ENCODE data around the gene TENM4.

The TENM4 gene

GRCh38 chr11:79362821-79363220 is 78.0 kb downstream of the TENM4 start:
- Histone ChIP-seq H2BK5ac (ENCODE audit: low read length) (no peak overlapping the region), H3K79me1 (ENCODE audit: low read depth, low read length) (no peaks in the 10 kb centered on the region), H3K18ac (ENCODE audit: low read length) (no peak overlapping the region), H4K8ac (ENCODE audit: low read depth, low read length) (no peak overlapping the region), H3K9me3 (replicated peaks in 1 of 2; ENCODE audit: control insufficient read depth in 2 of 2, insufficient read depth in 1 of 2, low read depth in 1 of 2, low read length in 2 of 2) (no peaks in the 10 kb centered on the region), H2AFZ (ENCODE audit: low read length) (no peak overlapping the region), H3K27ac (replicated peaks; ENCODE audit: low read length) (no peak overlapping the region), H3K4me2 (ENCODE audit: insufficient read depth, low read length, poor library complexity, severe bottlenecking) (no peak overlapping the region), H2AK5ac (ENCODE audit: low read depth, low read length) (no peak overlapping the region), H3K9ac (ENCODE audit: low read depth, low read length, poor library complexity) (no peak overlapping the region), H3K4ac (ENCODE audit: low read length) (no peak overlapping the region), H3K36me3 (replicated peaks in 1 of 2; ENCODE audit: control insufficient read depth in 2 of 2, insufficient read depth in 2 of 2, low read length in 2 of 2) (no peaks in the 10 kb centered on the region), H3K4me3 (ENCODE audit: low read length in 2 of 2) (no peak overlapping the region), H2BK15ac (ENCODE audit: low read length) (no peak overlapping the region), H4K91ac (ENCODE audit: low read depth, low read length, poor library complexity) (no peak overlapping the region), H3K27me3 (ENCODE audit: control insufficient read depth in 3 of 3, insufficient read depth in 3 of 3, low read depth in 1 of 3, low read length in 3 of 3) (no peaks in the 10 kb centered on the region), H3K4me1 (ENCODE audit: control insufficient read depth in 2 of 2, insufficient read depth in 1 of 2, low read depth in 1 of 2, low read length in 2 of 2) (peaks cover 2 to 3% of the 10 kb centered on the region in 2 donors), H3K14ac (ENCODE audit: low read length) (no peak overlapping the region), H2BK120ac (ENCODE audit: low read depth, low read length) (no peak overlapping the region), H3K23ac (ENCODE audit: low read depth, low read length, poor library complexity) (no peak overlapping the region), H2BK12ac (ENCODE audit: low read length) (no peak overlapping the region)
- DNase-seq (ENCODE audit: low spot score), result no peak
- no CpG with 5 or more reads among the region's 4 CpGs for WGBS, 2 donors (ENCODE audit: extremely low coverage in 2 of 2, insufficient read length in 2 of 2, insufficient replicate concordance in 1 of 2)

- no peaks in the 10 kb centered on the region for H3K36me3 ChIP-seq (replicated peaks in 1 of 2; ENCODE audit: control insufficient read depth in 2 of 2, insufficient read depth in 2 of 2, low read length in 2 of 2)
- no peak overlapping the region for H3K4me3 ChIP-seq (ENCODE audit: low read length in 2 of 2)
- no peak overlapping the region for H4K91ac ChIP-seq (ENCODE audit: low read depth, low read length, poor library complexity)
- no peak overlapping the region for H2BK5ac ChIP-seq (ENCODE audit: low read length)
- H3K14ac ChIP-seq (ENCODE audit: low read length), result no peak overlapping the region
- H3K4ac ChIP-seq (ENCODE audit: low read length), result no peak overlapping the region
- no peak overlapping the region for H3K27ac ChIP-seq (replicated peaks; ENCODE audit: low read length)
- no CpG with 5 or more reads among the region's 4 CpGs for WGBS, 2 donors (ENCODE audit: extremely low coverage in 2 of 2, insufficient read length in 2 of 2, insufficient replicate concordance in 1 of 2)
- no peak overlapping the region for H2AK5ac ChIP-seq (ENCODE audit: low read depth, low read length)
- H3K4me1 ChIP-seq (ENCODE audit: control insufficient read depth in 2 of 2, insufficient read depth in 1 of 2, low read depth in 1 of 2, low read length in 2 of 2), result peaks cover 2 to 3% of the 10 kb centered on the region in 2 donors
- H3K79me1 ChIP-seq (ENCODE audit: low read depth, low read length), result no peaks in the 10 kb centered on the region
- H2BK15ac ChIP-seq (ENCODE audit: low read length), result no peak overlapping the region
- DNase-seq (ENCODE audit: low spot score), result no peak
- H3K4me2 ChIP-seq (ENCODE audit: insufficient read depth, low read length, poor library complexity, severe bottlenecking), result no peak overlapping the region
- no peak overlapping the region for H2BK12ac ChIP-seq (ENCODE audit: low read length)
- H3K23ac ChIP-seq (ENCODE audit: low read depth, low read length, poor library complexity), result no peak overlapping the region
- H4K8ac ChIP-seq (ENCODE audit: low read depth, low read length), result no peak overlapping the region
- H3K9me3 ChIP-seq (replicated peaks in 1 of 2; ENCODE audit: control insufficient read depth in 2 of 2, insufficient read depth in 1 of 2, low read depth in 1 of 2, low read length in 2 of 2), result no peaks in the 10 kb centered on the region
- H3K9ac ChIP-seq (ENCODE audit: low read depth, low read length, poor library complexity), result no peak overlapping the region
- no peak overlapping the region for H3K18ac ChIP-seq (ENCODE audit: low read length)
- no peaks in the 10 kb centered on the region for H3K27me3 ChIP-seq (ENCODE audit: control insufficient read depth in 3 of 3, insufficient read depth in 3 of 3, low read depth in 1 of 3, low read length in 3 of 3)
- H2AFZ ChIP-seq (ENCODE audit: low read length), result no peak overlapping the region
- no peak overlapping the region for H2BK120ac ChIP-seq (ENCODE audit: low read depth, low read length)
Observed at GRCh38 chr11:79362206-79362757, 78.5 kb downstream of the TENM4 start.

DNA sequence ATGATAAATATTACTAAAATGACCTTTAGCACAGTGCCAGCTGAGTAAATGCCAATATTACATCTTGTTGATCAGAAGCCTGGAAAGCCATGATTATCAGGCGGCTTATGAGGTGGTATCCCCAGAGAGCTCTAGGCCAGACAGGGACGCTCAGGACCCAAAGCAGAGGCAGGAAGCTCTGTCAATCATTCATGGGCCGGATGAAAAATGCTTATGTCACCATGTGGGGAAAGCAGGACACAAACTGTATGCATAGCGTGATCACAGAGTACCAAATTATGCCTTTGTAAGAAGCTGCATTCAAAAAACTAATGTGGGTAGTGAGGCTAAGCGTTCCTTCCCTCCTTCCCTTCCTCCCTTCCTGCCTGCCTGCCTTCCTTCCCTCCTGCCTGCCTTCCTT is 82.6 kb downstream of the TENM4 start:
- no peak overlapping the region for H3K9ac ChIP-seq (ENCODE audit: low read depth, low read length, poor library complexity)
- H3K27ac ChIP-seq (replicated peaks; ENCODE audit: low read length), result no peak overlapping the region
- H2BK12ac ChIP-seq (ENCODE audit: low read length), result no peak overlapping the region
- H3K14ac ChIP-seq (ENCODE audit: low read length), result no peak overlapping the region
- H3K18ac ChIP-seq (ENCODE audit: low read length), result no peak overlapping the region
- no peak overlapping the region for H3K4ac ChIP-seq (ENCODE audit: low read length)
- no peak overlapping the region for H4K91ac ChIP-seq (ENCODE audit: low read depth, low read length, poor library complexity)
- no peak overlapping the region for H2BK15ac ChIP-seq (ENCODE audit: low read length)
- H3K27me3 ChIP-seq (ENCODE audit: control insufficient read depth in 3 of 3, insufficient read depth in 3 of 3, low read depth in 1 of 3, low read length in 3 of 3), result no peaks in the 10 kb centered on the region
- no peak overlapping the region for H2BK120ac ChIP-seq (ENCODE audit: low read depth, low read length)
- no peak overlapping the region for H3K23ac ChIP-seq (ENCODE audit: low read depth, low read length, poor library complexity)
- no peaks in the 10 kb centered on the region for H3K79me1 ChIP-seq (ENCODE audit: low read depth, low read length)
- no peaks in the 10 kb centered on the region for H3K4me1 ChIP-seq (ENCODE audit: control insufficient read depth in 2 of 2, insufficient read depth in 1 of 2, low read depth in 1 of 2, low read length in 2 of 2)
- H3K4me3 ChIP-seq (ENCODE audit: low read length in 2 of 2), result no peak overlapping the region
- H2AK5ac ChIP-seq (ENCODE audit: low read depth, low read length), result no peak overlapping the region
- no peak overlapping the region for H4K8ac ChIP-seq (ENCODE audit: low read depth, low read length)
- no peak for DNase-seq (ENCODE audit: low spot score)
- H3K4me2 ChIP-seq (ENCODE audit: insufficient read depth, low read length, poor library complexity, severe bottlenecking), result no peak overlapping the region
- no CpG with 5 or more reads among the region's 5 CpGs for WGBS, 2 donors (ENCODE audit: extremely low coverage in 2 of 2, insufficient read length in 2 of 2, insufficient replicate concordance in 1 of 2)
- no peaks in the 10 kb centered on the region for H3K9me3 ChIP-seq (replicated peaks in 1 of 2; ENCODE audit: control insufficient read depth in 2 of 2, insufficient read depth in 1 of 2, low read depth in 1 of 2, low read length in 2 of 2)
- no peak overlapping the region for H2AFZ ChIP-seq (ENCODE audit: low read length)
- H2BK5ac ChIP-seq (ENCODE audit: low read length), result no peak overlapping the region
- no peaks in the 10 kb centered on the region for H3K36me3 ChIP-seq (replicated peaks in 1 of 2; ENCODE audit: control insufficient read depth in 2 of 2, insufficient read depth in 2 of 2, low read length in 2 of 2)

- no peak overlapping the region for H2BK120ac ChIP-seq (ENCODE audit: low read depth, low read length)
- H3K36me3 ChIP-seq (replicated peaks in 1 of 2; ENCODE audit: control insufficient read depth in 2 of 2, insufficient read depth in 2 of 2, low read length in 2 of 2), result no peaks in the 10 kb centered on the region
- no peak overlapping the region for H2AK5ac ChIP-seq (ENCODE audit: low read depth, low read length)
- no peak overlapping the region for H3K23ac ChIP-seq (ENCODE audit: low read depth, low read length, poor library complexity)
- H3K27ac ChIP-seq (replicated peaks; ENCODE audit: low read length), result no peak overlapping the region
- H2AFZ ChIP-seq (ENCODE audit: low read length), result no peak overlapping the region
- H3K14ac ChIP-seq (ENCODE audit: low read length), result no peak overlapping the region
- H3K4ac ChIP-seq (ENCODE audit: low read length), result no peak overlapping the region
- H3K4me3 ChIP-seq (ENCODE audit: low read length in 2 of 2), result no peak overlapping the region
- H3K79me1 ChIP-seq (ENCODE audit: low read depth, low read length), result no peaks in the 10 kb centered on the region
- H2BK5ac ChIP-seq (ENCODE audit: low read length), result no peak overlapping the region
- H3K4me2 ChIP-seq (ENCODE audit: insufficient read depth, low read length, poor library complexity, severe bottlenecking), result no peak overlapping the region
- H3K27me3 ChIP-seq (ENCODE audit: control insufficient read depth in 3 of 3, insufficient read depth in 3 of 3, low read depth in 1 of 3, low read length in 3 of 3), result no peaks in the 10 kb centered on the region
- DNase-seq (ENCODE audit: low spot score), result no peak
- no peak overlapping the region for H3K18ac ChIP-seq (ENCODE audit: low read length)
- no peak overlapping the region for H2BK15ac ChIP-seq (ENCODE audit: low read length)
- WGBS, 2 donors (ENCODE audit: extremely low coverage in 2 of 2, insufficient read length in 2 of 2, insufficient replicate concordance in 1 of 2), result no CpG with 5 or more reads among the region's 3 CpGs
- no peak overlapping the region for H4K91ac ChIP-seq (ENCODE audit: low read depth, low read length, poor library complexity)
- H3K4me1 ChIP-seq (ENCODE audit: control insufficient read depth in 2 of 2, insufficient read depth in 1 of 2, low read depth in 1 of 2, low read length in 2 of 2), result peaks cover 0 to 2% of the 10 kb centered on the region in 2 donors
- H4K8ac ChIP-seq (ENCODE audit: low read depth, low read length), result no peak overlapping the region
- H3K9me3 ChIP-seq (replicated peaks in 1 of 2; ENCODE audit: control insufficient read depth in 2 of 2, insufficient read depth in 1 of 2, low read depth in 1 of 2, low read length in 2 of 2), result peaks cover 0 to 2% of the 10 kb centered on the region in 2 donors
- H2BK12ac ChIP-seq (ENCODE audit: low read length), result no peak overlapping the region
- no peak overlapping the region for H3K9ac ChIP-seq (ENCODE audit: low read depth, low read length, poor library complexity)
Observed at GRCh38 chr11:79353706-79354105, 87.1 kb downstream of the TENM4 start.
